Inferior parietal cortex (tissue), 1 donor: ENCODE data around the gene TBC1D8.
A peak's percentile ranks its signal among the peaks of the same experiment; 100 is the strongest.

Experiments used
- DNase-seq: peaks from one replicate; pipeline ENCODE4 v3.0.0-alpha.2; 2016; ENCODE audit errors: extremely low spot score

Gene TBC1D8

DNA sequence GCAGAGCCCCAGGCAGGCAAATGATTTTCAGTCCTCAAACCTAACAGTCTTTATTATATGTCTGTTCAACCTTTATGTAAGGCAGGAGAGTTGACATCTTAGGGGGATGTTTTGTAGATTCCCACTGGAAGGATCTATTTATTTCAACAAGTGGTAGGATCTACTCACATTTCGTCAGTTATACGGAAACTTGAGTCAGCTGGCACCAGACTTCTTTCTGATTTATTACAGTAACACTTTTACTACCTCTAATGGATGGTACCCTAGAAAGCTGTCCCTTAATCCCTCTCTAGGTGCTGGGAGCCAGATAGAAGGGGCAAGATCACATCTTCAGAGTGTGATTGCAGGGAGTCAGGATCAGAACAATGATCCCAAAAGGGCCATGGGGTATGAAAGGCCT lies 151.2 kb downstream of the TBC1D8 start:
- DNase-seq = no peak

DNA sequence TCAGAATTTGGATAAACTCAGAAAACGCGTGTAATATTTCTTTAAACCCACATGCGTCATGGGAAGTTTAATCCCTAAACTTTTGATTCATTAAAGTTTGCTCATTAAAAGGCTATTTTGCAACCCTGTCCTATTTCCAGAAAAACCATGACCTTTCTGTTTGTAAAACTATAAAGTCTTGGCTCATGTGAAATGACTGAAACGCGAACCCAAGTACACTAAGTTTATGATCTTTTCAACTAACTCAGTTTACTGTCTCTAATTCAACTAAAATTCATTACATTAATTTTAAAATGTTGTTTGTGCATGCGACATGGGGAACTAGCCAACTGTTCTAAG lies 153.0 kb downstream of the TBC1D8 start:
- DNase-seq = no peak

DNA sequence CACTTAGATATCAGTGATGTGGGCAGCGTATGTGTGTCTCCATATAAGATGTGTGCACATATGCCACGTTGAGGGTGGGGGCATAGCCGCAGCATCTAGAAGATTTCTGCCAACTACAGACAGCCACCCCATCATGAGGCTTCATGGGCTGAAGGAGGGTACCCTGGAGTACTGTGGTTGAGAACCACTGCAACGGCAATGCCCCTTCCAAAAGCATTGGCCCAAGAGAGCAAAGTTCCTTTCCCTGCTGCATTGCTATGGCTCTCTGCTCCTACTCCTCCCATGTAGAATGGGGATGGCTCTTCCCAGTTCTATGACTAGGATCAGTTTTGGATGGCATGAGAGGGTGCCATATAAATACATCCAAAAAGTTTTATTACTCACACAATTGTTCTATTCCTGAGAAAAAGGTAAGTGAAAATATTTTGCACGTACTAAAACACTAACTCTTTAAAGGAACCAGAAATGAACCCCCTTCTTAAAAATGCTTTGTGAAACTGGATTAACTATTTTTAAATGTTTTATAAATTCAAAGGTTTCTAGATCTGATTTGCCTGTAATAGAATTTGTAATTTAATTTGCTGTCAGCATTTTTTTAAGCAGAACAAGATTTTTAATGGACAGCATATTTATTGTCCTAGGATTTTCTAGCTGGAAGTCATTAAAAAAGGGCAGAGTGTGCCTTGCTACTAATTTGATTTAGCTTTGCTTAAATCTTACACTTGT lies 153.5 kb downstream of the TBC1D8 start:
- DNase-seq = no peak

DNA sequence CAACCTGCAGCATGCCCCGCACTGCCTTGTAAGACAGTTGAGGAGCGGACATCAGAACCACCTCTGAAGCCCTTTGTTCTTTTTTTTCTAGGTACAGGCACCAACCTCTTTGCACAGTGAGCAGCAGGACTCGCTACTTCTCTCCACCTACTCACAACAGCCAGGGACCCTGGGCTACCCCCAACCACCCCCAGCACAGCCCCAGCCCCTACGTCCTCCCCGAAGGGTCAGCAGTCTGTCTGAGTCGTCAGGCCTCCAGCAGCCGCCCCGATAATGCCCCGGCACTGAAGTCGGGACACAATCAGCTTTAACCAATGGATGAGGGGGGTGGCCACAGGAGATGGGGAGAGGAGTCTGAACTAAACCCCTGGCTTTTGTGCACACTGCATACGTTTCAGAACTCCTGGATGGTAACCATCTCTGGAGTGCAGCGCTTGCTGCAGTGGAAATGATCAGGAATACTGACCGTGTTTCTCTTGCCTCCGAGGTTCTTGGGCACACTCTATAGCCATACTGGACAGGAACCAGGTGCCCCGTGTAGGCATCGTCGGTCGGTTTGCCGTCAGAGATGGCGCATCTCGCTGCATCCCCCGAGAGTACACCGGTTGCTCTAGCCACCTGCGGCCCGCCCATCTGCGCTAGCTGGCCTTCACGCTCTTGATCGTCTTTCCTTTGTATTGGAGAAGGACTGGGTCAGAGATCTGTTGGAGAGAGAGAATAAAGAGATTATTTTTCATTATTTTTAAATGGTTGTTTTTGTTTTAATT lies 155.7 kb downstream of the TBC1D8 start:
- DNase-seq = no peak

- no peak for DNase-seq
Measured at GRCh38 chr2:100993294-100993693, 157.9 kb downstream of the TBC1D8 start.

DNA sequence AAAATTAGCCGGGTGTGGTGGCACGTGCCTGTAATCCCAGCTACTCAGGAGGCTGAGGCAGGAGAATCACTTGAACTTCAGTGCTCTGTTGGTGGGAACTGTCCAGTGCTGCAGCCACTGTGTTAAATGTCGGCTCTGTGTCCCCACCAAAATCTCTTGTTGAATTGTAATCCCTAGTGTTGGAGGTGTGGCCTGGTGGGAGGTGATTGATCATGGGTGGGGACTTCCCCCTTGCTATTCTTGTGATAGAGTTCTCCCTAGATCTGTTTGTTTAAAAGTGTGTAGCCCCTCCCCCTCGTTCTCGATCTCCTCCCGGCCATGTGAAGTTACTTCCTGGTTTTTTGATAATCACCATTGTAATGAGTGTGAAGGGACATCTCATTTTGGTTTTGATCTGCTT lies 158.9 kb downstream of the TBC1D8 start:
- DNase-seq = no peak

- no peak for DNase-seq
Measured at GRCh38 chr2:100991404-100991773, 159.8 kb downstream of the TBC1D8 start.

DNA sequence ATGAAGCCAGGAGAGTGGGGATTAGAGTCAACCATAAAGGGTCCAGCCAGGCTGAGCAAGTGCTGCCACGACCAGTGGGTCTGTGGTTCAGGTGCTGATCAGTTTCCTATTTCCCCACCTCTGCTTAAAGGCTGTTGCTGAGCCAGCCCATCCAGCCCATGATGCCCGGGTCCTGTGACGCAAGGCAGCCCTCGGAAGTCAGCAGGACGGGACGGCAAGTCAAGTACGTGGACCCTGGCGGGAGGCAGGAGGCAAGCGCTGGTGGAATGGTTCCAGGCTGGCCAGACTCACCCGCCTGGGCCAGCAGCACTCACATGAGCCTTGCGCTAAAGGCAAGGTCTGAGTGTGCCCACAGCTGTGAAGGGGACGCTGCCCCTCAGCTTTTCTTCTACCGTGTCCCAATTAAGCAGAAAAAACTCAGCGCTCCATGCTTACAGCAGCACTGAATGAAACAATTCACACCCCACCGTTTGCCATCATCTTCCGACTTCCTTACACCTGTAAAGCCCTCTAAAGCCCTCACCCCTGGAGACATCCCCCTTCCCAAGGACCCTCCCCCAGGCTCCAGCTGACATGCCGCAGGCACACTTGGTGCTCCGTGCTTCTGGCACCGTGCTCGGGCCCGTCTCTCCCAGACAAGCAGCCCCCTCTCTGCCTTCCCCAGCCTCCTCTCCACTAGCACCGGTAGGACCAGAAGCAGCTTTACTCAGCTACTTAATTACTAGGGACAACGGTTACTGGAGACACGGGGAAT lies 160.4 kb downstream of the TBC1D8 start:
- no peak for DNase-seq

DNA sequence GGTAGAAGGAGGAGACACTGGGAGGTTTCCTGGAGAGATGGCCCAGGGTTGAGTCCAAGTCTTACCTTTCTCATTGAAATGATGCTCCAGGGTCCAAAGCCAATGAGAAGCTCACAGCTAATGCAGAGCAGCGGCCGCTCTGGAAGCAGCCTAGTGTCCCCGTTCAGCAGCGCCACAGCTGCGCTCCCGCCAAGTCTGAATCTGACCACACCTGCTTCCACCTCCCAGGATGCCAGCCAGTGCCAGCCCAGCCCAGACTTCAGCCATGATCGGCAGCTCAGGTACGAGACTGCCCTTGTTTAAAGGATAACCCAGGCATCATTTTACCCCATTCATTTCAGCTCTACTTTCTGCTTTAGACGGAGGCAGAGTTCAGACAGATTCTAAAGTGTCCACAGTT lies 161.0 kb downstream of the TBC1D8 start:
- DNase-seq = no peak

DNA sequence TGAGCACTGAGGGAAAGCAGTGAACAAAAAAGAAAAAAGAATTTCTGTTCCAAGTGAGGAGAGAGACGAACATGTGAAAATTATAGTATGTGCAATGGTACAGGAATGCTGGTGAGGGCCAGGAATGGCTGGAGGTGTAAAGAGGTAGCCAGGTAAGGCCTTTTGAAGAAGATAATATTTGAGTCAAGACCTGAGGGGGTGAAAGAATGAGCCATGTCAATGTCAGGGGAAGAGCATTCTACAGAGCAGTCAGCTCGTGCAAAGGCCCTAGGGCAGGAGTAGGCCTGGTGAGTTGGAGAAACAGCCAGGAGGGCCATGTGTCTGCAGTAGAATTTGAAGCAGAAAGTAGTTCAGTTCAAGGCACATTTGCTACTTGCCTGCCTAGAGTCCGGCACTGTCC lies 161.5 kb downstream of the TBC1D8 start:
- DNase-seq = no peak

- DNase-seq = no peak
Measured at GRCh38 chr2:100988630-100989417, 162.4 kb downstream of the TBC1D8 start.

DNA sequence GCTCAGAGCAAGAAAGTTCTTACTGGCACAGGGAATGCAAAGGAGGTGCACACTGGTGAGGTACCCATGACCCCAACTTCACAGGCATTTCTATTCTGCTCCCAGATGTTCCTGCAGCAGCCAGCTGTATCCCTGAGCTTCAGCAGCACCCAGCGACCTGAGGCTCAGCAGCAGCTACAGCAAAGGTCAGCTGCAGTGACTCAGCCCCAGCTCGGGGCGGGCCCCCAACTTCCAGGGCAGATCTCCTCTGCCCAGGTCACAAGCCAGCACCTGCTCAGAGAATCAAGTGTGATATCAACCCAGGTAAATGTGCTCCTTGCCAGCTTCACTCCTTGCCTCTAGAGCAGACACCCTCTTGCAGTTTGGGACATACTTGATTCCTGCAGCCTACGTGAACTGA lies 163.2 kb downstream of the TBC1D8 start:
- DNase-seq = no peak

DNA sequence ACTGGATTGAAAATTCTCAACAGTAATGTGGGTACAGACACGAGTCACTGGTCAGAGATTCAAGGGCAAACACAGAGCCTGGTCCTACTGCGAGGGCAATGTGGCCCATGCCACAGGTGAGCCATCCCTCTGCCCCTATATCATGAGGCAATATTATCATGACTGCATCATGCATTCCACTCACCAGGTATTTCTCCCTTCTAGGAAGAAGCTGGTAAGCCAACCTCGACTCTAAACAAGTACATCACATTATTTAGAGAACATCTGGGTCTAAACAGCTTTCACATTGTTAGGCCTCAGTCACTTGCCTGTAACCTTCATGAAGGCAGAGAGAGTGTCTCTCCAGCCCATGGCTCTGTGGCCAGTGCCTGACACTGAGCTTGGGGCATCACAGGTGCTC lies 163.6 kb downstream of the TBC1D8 start:
- no peak for DNase-seq

DNA sequence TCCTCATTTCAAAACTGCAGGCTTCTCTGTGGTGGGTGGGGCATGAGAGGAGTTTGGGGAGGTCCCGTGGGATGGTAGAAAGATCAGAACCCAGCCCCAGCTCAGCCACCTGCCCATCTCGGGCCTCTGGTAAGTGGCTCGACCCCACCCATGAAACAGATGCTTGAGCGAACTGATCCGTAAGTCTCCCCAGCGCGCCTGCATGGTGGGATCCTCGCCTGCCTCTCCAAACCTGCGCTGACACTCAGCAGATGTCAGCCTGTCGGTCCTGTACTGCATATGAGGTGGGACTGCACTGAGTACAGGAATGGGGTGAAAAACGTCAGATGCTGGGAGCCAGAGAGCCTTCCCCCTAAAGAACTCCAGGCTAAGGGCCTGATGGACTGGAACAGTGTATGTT lies 165.0 kb downstream of the TBC1D8 start:
- no peak for DNase-seq

- DNase-seq = peak; percentile 81
Measured at GRCh38 chr2:100984892-100985307, 166.3 kb downstream of the TBC1D8 start.

- DNase-seq = peak; percentile 24
Measured at GRCh38 chr2:100983684-100984310, 167.4 kb downstream of the TBC1D8 start.

- DNase-seq = no peak
Measured at GRCh38 chr2:100983201-100983600, 168.0 kb downstream of the TBC1D8 start.

GRCh38 chr2:100982431-100982861 lies 168.7 kb downstream of the TBC1D8 start:
- DNase-seq = no peak

GRCh38 chr2:100981011-100981410 lies 170.2 kb downstream of the TBC1D8 start:
- no peak for DNase-seq

DNA sequence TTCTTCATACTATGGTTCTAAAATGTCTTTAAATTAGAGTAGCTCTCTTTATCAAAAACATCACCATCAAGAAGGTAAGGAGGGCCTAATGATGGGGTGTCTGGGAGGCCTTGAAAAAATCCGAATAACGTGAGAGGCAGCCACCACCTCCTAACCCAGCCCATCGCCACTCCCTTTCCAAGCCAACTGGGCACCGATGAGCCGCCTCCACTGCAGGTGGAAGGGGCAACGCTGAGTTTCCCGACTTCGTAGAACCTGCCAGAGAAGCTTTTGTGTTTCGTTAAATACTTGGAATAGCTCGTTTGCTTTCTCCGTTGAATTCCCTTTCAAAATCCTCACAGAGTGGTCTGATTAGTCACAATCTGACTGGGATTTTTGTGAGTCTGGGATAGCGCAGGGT lies 171.1 kb downstream of the TBC1D8 start:
- DNase-seq = no peak

- peak; percentile 32 for DNase-seq
Measured at GRCh38 chr2:100978582-100979191, 172.5 kb downstream of the TBC1D8 start.
